Measurements from ENCODE around the gene SPDYE1.

SPDYE1 gene

DNA sequence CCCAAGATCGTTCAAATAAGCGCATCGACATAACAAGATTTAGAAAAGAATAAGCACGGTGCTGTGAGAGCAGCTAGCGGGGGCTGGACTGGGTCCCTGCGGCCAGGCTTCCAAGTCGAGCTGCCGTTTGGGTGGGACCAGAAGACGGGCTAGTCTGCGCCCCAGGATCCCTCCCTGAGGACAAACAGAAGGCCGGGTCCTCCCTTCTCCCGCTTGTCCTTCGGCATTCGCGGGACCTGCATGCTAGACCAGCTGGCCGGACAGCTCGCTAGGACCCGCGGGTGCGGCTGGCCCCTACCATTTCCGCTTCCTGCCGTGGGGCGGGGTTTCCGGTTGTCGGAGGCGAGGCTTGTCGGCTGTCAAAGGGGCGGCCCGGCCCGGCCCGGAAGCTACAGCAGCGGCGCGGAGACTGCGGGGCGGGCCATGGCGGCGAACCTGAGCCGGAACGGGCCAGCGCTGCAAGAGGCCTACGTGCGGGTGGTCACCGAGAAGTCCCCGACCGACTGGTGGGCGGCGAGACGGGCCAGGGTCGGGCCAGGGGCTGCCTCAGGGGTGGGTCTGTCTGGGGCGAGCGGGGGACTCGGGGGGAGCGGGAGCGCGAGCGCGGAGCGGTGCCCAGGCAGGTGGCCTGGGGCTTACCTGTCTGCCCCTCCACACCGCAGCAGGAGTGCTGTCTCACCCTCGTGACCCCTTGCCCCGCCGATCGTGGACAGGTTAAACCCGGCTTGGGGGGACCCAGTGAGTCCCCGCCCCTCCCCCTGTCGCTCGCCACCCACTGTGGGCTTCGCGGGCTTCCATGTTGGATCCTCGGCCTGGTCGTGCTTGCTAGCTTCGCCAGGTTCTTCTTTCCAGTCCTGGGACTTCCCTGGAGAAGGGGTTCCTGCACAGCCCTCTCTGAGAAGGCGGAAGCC, 46.9 kb downstream of the SPDYE1 start, which contains the start of gene DBNL:
Gene DBNL, plus strand, starts transcription at position 388 of the 911 bp plus-strand sequence. Its CDS starts 36 bp downstream, at position 424.
- DNase-seq (ENCODE audit: low read depth in 2 of 2) = peak; percentile 90

DNA sequence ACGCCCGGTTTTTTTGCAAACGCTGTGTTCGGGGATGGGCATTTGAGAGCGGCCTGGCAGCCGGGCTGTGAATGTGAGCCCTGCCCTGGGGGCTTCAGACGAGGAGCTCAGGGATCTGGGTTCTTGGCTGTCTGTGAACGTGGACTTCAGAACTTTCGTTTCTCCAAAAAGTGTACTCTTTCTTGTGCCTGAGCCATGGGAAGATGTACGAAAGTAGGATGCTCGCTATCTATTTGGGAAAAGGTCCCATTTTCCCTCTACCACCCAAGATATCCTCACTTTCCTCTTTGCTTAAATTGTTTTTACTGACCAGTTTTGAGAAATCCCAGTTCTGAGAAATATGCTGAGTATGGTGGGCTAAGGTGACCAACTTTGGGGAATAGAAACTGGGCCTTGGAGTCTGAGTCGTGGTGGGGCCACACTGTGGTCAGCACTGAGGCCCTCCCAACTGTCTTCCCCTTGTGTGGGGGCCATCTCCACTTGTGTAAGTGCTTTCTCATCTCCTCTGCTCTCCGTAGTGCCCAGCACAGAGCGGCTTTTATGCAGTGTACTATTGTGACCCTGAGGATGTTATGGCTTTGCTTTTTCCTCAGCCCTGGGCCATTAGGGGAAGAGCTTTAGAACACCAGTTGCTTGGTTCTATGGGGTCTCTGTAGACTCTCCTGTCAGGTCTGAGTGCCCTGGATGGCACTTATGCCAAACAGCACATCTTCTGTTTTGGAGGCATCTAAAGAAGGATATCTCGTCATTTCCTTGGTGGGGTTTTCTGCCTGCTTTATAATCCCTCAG, 47.7 kb downstream of the SPDYE1 start:
- DNase-seq (ENCODE audit: low read depth in 2 of 2) = no peak

DNA sequence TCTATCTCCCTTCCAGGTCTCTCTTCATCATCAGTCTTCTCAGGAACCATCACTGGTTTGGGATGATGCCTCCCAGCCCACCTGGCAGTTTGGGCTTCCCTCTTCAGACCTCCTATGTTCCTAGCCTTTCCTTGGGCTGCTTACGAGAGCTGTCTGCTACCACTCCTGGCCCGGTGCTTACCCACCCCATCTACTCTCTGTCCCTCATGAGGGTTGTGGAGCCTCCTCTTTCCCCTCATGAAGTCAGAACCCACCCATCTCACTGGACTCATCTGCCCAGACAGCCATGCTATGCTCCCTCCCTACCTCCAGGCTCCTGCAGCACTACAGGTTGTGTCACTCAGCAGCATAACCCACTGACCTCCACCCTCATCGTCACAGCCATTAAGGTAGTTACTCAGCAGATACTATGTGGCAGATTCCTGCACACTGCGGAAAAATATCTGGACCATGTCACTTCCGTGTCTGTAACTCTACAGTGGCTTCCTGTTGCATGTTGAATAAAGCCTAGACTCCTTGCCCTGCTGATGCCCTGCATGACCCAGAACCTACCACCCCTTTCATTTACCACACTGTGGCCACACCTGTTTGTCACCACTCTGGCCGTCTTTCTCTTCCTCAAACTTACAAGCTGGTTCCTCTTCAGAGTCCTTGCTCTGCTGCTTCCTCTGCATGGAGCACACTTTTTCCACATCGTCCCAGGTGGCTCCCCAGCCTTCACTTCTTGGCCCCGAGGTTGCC, 48.8 kb downstream of the SPDYE1 start:
- no peak for DNase-seq (ENCODE audit: low read depth in 2 of 2)

DNA sequence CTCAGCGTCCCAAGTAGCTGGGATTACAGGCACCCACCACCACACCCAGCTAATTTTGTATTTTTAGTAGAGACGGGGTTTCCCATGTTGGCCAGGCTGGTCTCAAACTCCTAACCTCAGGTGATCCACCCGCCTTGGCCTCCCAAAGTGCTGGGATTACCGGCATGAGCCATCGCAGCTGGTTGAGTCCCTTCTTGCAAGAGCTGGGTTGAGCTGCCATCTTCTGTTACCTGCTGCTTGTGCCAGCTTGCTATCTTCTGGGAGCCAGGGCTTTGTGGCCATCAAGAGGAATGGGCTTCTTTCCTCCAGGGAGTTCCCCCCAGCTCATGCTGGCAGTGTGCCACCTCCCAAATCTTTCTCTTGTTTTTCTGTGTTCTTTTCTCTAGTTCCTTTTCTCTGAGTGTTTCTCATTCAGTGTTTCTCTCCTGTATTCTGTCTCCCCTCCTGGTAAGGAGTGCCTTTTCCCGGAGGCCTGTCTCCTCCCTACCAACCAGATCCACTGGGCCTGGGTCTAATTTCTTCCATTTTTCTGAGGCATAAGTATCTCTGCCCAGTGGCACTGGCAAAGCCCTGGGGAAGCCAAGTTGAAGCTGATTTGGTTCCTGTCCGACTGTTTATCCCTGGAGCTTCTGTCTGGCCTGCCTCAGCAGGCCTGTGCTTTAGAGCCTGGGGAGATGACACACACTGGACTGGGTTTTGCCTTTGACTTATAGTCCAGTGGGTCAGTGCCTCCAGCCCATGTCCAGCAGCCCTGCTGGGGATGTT, 50.5 kb downstream of the SPDYE1 start:
- no peak for DNase-seq (ENCODE audit: low read depth in 2 of 2)

DNA sequence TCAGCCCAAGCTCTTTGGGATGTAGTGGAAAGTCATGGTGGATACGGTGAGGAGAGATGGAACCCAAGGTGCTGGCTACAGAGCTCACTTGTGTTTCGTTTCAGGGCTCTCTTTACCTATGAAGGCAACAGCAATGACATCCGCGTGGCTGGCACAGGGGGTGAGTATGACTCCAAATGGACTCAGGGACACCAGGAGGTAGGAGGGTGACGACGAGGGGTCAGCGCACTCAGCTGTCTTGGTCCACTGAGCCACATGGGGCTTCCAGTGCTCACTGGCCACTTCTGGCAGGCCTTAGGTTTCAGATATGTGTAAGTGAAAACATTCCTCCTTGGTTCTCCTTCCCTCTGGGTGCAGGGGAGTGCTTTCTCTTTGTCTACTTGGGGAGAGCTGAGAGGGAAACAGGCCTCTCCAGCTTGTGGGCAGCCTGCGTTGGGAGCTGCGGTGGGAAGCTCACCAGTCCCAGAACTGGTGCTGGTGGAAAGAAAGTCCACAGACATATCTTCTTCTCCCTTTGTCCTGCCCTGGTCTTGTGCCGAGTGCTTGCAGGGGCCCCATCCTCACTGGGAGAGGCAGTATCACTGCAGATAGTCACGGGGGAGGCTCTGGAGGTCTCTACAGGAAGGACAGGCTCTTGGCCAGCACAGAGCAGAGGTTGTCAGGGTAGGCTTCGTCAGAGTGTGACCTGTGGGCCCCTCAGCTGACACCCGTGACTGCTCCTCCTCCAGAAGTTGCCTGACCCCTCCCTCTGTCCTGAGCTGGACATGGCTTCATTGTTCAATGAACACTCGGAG, 52.6 kb downstream of the SPDYE1 start:
- no peak for DNase-seq (ENCODE audit: low read depth in 2 of 2)

DNA sequence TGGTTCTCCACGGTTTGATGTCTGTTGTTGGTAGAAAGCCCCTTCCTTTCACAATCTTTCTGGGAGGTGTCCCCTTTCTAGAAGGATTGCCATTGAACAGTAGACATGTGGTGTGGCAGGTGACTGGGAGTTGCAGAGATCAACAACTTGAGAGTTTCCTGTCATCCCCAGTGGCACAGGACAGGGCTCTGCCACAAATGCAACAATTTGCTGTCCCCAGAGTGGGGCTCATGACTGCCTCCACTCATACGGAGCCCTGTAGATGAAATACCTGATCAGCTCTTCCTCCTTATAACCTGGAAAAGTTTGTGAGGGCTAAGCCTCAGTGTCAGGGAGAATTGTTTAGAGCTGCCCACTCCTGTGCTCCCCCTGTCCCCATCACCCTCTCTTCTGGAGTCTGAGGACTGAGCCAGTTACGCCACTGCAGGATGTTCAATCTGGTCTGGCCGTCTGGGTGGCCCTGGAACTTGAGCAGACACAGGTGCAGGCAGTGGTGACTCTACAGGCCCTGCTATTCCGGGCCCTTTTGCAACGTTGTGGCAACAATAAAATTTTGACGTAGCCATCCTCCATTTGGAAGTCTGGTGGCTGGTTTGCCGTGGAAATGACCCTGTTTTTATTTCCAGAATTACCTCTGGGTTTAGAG, 53.3 kb downstream of the SPDYE1 start:
- DNase-seq (ENCODE audit: low read depth in 2 of 2) = no peak

DNA sequence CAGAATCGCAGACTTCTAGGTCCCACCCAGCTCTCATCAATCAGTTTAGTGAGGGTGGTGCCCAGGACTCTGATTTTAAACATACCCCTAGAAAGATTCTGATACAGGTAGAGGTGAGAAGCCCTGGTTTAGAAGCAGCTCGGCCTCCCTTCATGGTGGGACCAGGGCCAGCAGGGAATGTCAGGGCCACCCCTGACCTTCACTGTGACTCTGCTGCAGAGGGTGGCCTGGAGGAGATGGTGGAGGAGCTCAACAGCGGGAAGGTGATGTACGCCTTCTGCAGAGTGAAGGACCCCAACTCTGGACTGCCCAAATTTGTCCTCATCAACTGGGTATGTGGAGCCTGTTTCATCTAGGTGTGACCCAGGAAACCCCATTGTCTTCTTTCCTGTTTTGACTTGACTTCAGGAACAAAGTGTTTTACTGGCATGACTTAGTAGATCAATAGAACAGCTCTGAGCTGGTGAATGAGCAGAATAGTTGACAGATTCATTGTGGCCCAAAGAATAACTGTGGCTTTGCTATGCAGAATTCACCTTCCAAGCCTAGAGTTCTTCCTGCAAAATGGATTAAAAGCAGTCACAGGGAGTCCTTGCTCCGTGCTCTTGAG, 54.0 kb downstream of the SPDYE1 start:
- no peak for DNase-seq (ENCODE audit: low read depth in 2 of 2)

DNA sequence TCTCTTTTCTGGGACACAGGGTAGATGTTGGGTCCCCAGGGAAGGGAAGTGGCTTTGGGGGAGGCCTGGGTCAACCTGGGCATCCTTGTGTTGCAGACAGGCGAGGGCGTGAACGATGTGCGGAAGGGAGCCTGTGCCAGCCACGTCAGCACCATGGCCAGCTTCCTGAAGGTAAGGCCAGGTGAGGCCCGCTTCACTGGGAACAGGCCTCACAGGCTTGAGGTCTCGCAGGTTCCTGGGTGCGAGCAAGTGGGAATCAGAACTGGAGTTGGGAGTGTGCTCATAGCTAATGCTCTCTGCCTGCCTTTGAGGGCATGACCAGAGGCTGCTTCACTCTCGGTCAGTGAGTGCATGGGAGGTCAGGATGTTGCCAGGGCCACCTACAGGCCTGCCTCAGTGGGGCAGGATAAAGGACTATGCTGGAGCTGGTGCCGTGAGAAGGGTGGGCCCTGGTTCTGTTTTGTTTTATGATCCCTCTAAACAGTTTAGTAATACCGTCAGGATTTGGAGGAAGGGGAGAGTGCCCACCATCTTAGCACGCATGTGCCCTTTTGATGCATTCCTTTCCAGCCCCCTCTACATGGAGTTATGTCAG, 55.2 kb downstream of the SPDYE1 start:
- DNase-seq (ENCODE audit: low read depth in 2 of 2) = no peak

DNA sequence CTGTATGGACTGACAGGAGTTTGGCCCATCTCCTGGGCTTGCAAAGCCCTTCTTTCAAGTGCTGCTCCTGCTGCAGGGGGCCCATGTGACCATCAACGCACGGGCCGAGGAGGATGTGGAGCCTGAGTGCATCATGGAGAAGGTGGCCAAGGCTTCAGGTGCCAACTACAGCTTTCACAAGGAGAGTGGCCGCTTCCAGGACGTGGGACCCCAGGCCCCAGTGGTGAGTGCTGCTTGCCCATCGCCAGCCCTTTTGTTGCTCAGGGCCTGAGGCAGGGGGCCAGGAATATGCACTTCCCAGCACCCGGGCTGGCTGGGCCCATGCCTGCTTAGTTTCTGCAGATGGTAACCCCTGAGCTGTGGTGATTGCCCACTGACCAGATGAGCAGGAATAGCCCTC, 59.0 kb downstream of the SPDYE1 start:
- no peak for DNase-seq (ENCODE audit: low read depth in 2 of 2)

DNA sequence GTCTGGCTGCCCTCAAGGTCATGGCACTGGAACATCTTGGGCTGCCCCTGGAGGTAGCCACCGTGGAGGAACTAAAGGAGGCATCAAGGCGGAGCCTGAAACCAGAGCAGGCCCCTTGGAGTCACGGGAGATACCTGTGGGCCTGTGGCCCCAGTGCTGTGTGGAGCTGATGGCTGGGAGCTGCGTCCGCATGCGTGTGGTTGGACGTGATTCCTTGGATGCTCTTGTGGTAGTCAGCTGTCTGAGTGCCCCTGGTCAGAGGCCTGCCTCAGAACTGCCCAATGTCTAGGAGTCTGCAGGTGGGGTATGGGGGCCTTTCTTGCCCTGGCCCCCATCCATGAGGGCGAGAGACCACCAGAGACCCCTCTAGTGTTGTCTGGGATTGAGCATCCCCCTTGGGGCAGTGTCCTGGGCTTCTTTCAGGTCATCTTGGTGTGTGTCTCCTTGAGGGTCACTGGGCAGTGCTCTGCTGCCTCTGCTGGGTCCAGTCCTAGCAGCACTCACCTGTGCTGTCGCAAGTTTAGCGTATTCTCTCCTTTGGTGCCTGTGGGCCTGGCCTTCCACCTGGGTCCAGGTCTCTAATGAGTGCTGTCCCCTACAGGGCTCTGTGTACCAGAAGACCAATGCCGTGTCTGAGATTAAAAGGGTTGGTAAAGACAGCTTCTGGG, 59.6 kb downstream of the SPDYE1 start:
- DNase-seq (ENCODE audit: low read depth in 2 of 2) = no peak

DNA sequence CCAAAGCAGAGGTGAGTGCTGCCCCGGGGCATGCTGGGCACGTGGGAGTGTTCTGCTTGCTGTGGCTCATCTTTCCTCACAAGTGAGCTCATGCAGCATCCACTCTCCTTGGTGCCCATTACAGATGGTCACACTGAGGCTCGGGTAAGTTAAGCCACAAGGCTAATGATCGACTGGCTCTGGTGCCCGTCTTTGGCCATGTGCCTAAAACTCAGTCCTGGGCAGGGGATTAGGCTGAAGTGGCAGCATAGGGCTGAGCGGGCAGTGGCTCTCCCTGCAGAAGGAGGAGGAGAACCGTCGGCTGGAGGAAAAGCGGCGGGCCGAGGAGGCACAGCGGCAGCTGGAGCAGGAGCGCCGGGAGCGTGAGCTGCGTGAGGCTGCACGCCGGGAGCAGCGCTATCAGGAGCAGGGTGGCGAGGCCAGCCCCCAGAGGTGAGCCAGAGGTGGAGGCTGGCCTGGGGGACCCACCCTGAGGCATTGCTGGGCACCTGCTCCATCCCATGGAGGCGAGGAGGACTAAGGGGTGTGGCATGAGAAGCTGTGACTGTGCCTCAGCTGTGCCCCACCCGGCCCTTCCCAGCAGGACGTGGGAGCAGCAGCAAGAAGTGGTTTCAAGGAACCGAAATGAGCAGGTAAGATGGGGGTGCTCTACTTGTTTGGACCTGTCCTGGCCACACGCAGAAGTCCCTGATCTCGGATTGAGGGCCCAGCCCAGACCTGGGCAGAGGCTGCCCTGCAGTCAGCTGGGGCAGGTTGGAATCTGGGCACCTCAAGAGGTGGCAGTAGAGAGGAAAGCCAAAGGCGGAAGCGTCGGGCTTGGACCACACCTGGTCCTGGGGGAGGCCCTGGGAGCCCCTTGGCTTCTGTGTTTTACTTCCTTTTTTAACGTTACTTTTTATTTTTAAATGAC, 60.4 kb downstream of the SPDYE1 start:
- DNase-seq (ENCODE audit: low read depth in 2 of 2) = no peak

DNA sequence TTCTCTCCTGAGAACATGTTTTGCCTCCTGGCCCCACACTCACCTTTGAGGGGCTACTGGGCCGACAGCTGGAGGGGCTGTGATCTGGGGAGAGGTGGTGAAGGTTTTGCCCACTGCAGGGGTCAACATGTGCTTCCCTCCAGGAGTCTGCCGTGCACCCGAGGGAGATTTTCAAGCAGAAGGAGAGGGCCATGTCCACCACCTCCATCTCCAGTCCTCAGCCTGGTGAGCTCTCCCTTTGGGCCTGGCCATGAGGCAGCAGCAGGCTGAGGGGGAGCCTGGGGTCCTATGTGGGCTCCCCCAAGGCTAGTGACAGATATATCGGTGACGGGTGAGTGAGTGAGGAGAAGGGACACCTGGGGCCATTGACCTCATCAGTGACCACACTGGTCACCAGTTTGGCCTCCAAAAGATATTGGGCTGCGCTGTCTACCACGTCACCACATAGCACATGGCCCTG, 61.1 kb downstream of the SPDYE1 start:
- no peak for DNase-seq (ENCODE audit: low read depth in 2 of 2)

DNA sequence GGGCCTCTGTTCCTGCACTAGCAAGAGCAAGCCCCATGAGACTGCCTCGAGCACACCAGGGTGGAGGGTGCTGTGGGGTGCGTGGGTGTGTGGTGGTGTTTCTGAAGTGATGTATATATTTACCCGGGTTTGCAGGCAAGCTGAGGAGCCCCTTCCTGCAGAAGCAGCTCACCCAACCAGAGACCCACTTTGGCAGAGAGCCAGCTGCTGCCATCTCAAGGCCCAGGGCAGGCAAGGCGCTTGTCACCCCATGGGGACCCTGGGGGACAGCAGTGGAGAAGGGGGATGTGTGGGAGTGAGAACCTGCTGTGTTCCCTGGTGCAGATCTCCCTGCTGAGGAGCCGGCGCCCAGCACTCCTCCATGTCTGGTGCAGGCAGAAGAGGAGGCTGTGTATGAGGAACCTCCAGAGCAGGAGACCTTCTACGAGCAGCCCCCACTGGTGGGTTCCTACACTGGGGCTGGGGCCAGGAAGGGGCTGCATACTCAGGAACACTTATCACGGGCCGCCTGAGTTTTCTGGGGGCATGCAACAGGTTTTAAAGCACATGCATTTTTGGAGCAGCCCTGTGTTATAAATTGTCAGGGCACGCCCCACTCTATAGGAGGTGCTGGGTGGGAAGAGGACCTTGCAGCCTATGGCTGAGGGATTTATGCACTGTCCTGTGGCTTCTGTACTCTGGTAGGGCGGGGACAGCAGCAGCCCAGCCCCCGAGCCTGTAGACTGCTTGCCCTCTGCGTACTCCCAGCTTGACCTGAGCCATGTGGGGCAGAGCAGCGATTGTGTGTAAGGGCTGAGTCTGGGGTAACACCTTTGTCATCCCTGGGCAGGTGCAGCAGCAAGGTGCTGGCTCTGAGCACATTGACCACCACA, 61.8 kb downstream of the SPDYE1 start:
- no peak for DNase-seq (ENCODE audit: low read depth in 2 of 2)

Data from stimulated activated CD4-positive, alpha-beta T cell treated with anti-CD3 and anti-CD28 coated beads, Interleukin-4, amount 100 ng/mL, for 48 hours (primary cell).